H1 (cell line): ENCODE data around the gene SMARCA1. TPM values are rescaled to one million over a fixed set of nuclear protein-coding genes. Genes with fewer than 3 reads are reported as not detected.

ENCODE experiments used
- CTCF ChIA-PET: fragments of 300-600 bp; sonication (Branson Sonifier 250); formaldehyde crosslinking; loops from one replicate; lab custom pipeline; 2021; ENCODE audit not compliant: partially characterized antibody; lab: Charles Lee
- POLR2A ChIA-PET: fragments of 300-600 bp; sonication (Branson Sonifier 250); formaldehyde crosslinking; loops from one replicate; lab custom pipeline; 2021; ENCODE audit warnings: inconsistent platforms; ENCODE audit not compliant: partially characterized antibody; lab: Charles Lee
- DNase-seq, 2 experiments: peaks; one replicate each; pipeline versions ENCODE4 v3.0.0 to v3.0.0-alpha.2; 2010 to 2022; ENCODE audit warnings: low spot score in 2 of 2, low read depth in 1 of 2, mixed read lengths in 1 of 2
- FAIRE-seq: peaks from 2 replicates; lab custom pipeline; 2011; peaks lifted over from hg19 to GRCh38; lab: Jason Lieb, UNC
- H2AFZ ChIP-seq: 2 replicates; pipeline ENCODE4 v1.8.1; 2012; ENCODE audit warnings: low read length, inconsistent platforms
- H2AK5ac ChIP-seq: 2 replicates; pipeline ENCODE4 v1.6.1; 2013; ENCODE audit warnings: low read depth, low read length
- H2BK120ac ChIP-seq: replicated peaks from 2 replicates; pipeline ENCODE3; 2013; ENCODE audit warnings: low read depth, low read length, inconsistent platforms
- H2BK12ac ChIP-seq: 2 replicates; pipeline ENCODE4 v1.6.1; 2013; ENCODE audit warnings: low read depth, low read length
- H2BK15ac ChIP-seq: 2 replicates; pipeline ENCODE4 v1.6.1; 2013; ENCODE audit warnings: low read length
- H2BK20ac ChIP-seq: 2 replicates; pipeline ENCODE4 v1.6.1; 2013; ENCODE audit warnings: low read length
- H2BK5ac ChIP-seq: 2 replicates; pipeline ENCODE4 v1.6.1; 2013; ENCODE audit warnings: low read depth, low read length
- H3K14ac ChIP-seq: 2 replicates; pipeline ENCODE4 v1.6.1; 2013; ENCODE audit warnings: inconsistent platforms; ENCODE audit not compliant: insufficient read length
- H3K18ac ChIP-seq: 2 replicates; pipeline ENCODE4 v1.6.1; 2013; ENCODE audit warnings: low read length; ENCODE audit errors: extremely low read depth
- H3K23ac ChIP-seq: 2 replicates; pipeline ENCODE4 v1.6.1; 2013; ENCODE audit warnings: inconsistent platforms; ENCODE audit not compliant: insufficient read length
- H3K23me2 ChIP-seq: 2 replicates; pipeline ENCODE4 v1.6.1; 2013; ENCODE audit warnings: low read depth, low read length
- H3K27ac ChIP-seq: 2 replicates; pipeline ENCODE4 v1.6.1; 2011; ENCODE audit warnings: low read depth, low read length, inconsistent platforms
- H3K27me3 ChIP-seq, 4 experiments: replicated peaks in 1 of 4; 1 replicate in 1 of 4; 2 replicates in 3 of 4; pipeline versions ENCODE4 v1.6.1 to v1.8.1; 2011 to 2013; ENCODE audit warnings: low read length in 3 of 4, mild to moderate bottlenecking in 3 of 4, inconsistent platforms in 2 of 4, mixed read lengths in 2 of 4, moderate library complexity in 1 of 4; ENCODE audit not compliant: control insufficient read depth in 3 of 4, insufficient read depth in 3 of 4; ENCODE audit errors: extremely low read depth in 1 of 4
- H3K36me3 ChIP-seq, 4 experiments: 2 replicates each; pipeline versions ENCODE4 v1.6.1 to v1.8.1; 2011 to 2013; ENCODE audit warnings: mild to moderate bottlenecking in 4 of 4, low read length in 3 of 4, moderate library complexity in 2 of 4, control low read depth in 1 of 4, inconsistent platforms in 1 of 4; ENCODE audit not compliant: insufficient read depth in 4 of 4, control insufficient read depth in 2 of 4
- H3K4ac ChIP-seq: replicated peaks from 2 replicates; pipeline ENCODE3; 2013; ENCODE audit warnings: low read length, low read depth, mixed read lengths, inconsistent platforms; ENCODE audit not compliant: insufficient read length
- H3K4me1 ChIP-seq, 4 experiments: replicated peaks in 1 of 4; 1 replicate in 1 of 4; 2 replicates in 3 of 4; pipeline versions ENCODE4 v1.6.1 to v1.8.1; 2011 to 2013; ENCODE audit warnings: low read length in 3 of 4, inconsistent platforms in 2 of 4, mixed read lengths in 1 of 4; ENCODE audit not compliant: insufficient read depth in 4 of 4, control insufficient read depth in 3 of 4
- H3K4me2 ChIP-seq, 2 experiments: 2 replicates each; pipeline versions ENCODE4 v1.6.1 to v1.8.1; 2011 to 2013; ENCODE audit warnings: low read depth in 2 of 2, low read length in 2 of 2, control low read depth in 1 of 2, inconsistent platforms in 1 of 2, mild to moderate bottlenecking in 1 of 2; ENCODE audit not compliant: insufficient read depth in 1 of 2
- H3K4me3 ChIP-seq, 4 experiments: fragments of 200-600, 300-600 bp in 1 of 4; sonication (generic), shearing (Covaris generic), sonication (Bioruptor Twin) in 1 of 4; 2 replicates each; pipeline versions ENCODE4 v1.5.1 to v1.8.1; 2011 to 2016; ENCODE audit warnings: low read length in 4 of 4, low read depth in 3 of 4, control low read depth in 2 of 4, inconsistent platforms in 2 of 4, mild to moderate bottlenecking in 2 of 4, mixed read lengths in 1 of 4, moderate library complexity in 1 of 4; ENCODE audit not compliant: insufficient read depth in 2 of 4; ENCODE audit errors: extremely low read depth in 1 of 4
- H3K56ac ChIP-seq: replicated peaks from 2 replicates; pipeline ENCODE3; 2013; ENCODE audit warnings: low read depth, mild to moderate bottlenecking, mixed read lengths, low read length, inconsistent platforms; ENCODE audit not compliant: insufficient read length
- H3K79me1 ChIP-seq: 2 replicates; pipeline ENCODE4 v1.6.1; 2013; ENCODE audit warnings: low read depth, low read length, control low read depth
- H3K79me2 ChIP-seq, 2 experiments: 2 replicates each; pipeline versions ENCODE4 v1.6.1 to v1.8.1; 2012 to 2013; ENCODE audit warnings: low read length in 2 of 2, mild to moderate bottlenecking in 2 of 2, inconsistent platforms in 1 of 2; ENCODE audit not compliant: insufficient read depth in 2 of 2, control insufficient read depth in 1 of 2
- H3K9ac ChIP-seq, 4 experiments: replicated peaks in 1 of 4; 1 replicate in 1 of 4; 2 replicates in 3 of 4; pipeline versions ENCODE4 v1.6.1 to v1.8.1; 2011 to 2013; ENCODE audit warnings: low read depth in 3 of 4, low read length in 3 of 4, control low read depth in 2 of 4, mild to moderate bottlenecking in 2 of 4, moderate library complexity in 2 of 4, inconsistent platforms in 1 of 4; ENCODE audit errors: extremely low read depth in 1 of 4
- H3K9me3 ChIP-seq, 2 experiments: 2 replicates each; pipeline versions ENCODE4 v1.6.1 to v1.8.1; 2012 to 2013; ENCODE audit warnings: mild to moderate bottlenecking in 2 of 2, moderate library complexity in 2 of 2, control low read depth in 1 of 2, inconsistent platforms in 1 of 2, low read depth in 1 of 2, low read length in 1 of 2, mixed read lengths in 1 of 2; ENCODE audit not compliant: insufficient read depth in 2 of 2
- H4K20me1 ChIP-seq, 2 experiments: replicated peaks in 1 of 2; 2 replicates each; pipeline versions ENCODE3 to v1.8.1; 2011 to 2013; ENCODE audit warnings: inconsistent platforms in 2 of 2, low read length in 2 of 2, mild to moderate bottlenecking in 1 of 2; ENCODE audit not compliant: insufficient read depth in 2 of 2, control insufficient read depth in 1 of 2
- H4K5ac ChIP-seq: 2 replicates; pipeline ENCODE4 v1.6.1; 2013; ENCODE audit warnings: low read length, low read depth, mixed read lengths, inconsistent platforms; ENCODE audit not compliant: insufficient read length
- H4K8ac ChIP-seq: 2 replicates; pipeline ENCODE4 v1.8.0; 2013; ENCODE audit warnings: mild to moderate bottlenecking, moderate library complexity, low read length, inconsistent platforms; ENCODE audit not compliant: insufficient read depth; ENCODE audit errors: extremely low read depth
- H4K91ac ChIP-seq: replicated peaks from 2 replicates; pipeline ENCODE3; 2013; ENCODE audit warnings: low read length, mixed read lengths, inconsistent platforms; ENCODE audit not compliant: insufficient read length
- HDAC6 ChIP-seq: IDR thresholded peaks from one replicate; pipeline ENCODE4 v1.7.1; 2012; ENCODE audit warnings: low read depth, mild to moderate bottlenecking, inconsistent platforms, low read length, moderate library complexity
- WGBS, 2 experiments: shearing (Covaris generic) in 1 of 2; methylation state at CpG; one replicate each; pipeline versions ENCODE4 v1.1.6 to v1.1.7; 2013 to 2015; ENCODE audit warnings: low lambda C conversion rate in 2 of 2, mixed read lengths in 2 of 2, inconsistent platforms in 1 of 2, low coverage in 1 of 2, missing lambda C conversion rate in 1 of 2; ENCODE audit not compliant: insufficient replicate concordance in 2 of 2, insufficient coverage in 1 of 2, insufficient read length in 1 of 2; ENCODE audit errors: extremely low coverage in 1 of 2, missing lambda C conversion rate in 1 of 2; 5-methylcytosine and 5-hydroxymethylcytosine counted together
- polyA plus RNA-seq, 7 experiments: library from polyadenylated mRNA; depleted of rRNA in 3 of 7; stranded (reverse) in 5 of 7; unstranded in 2 of 7; fragments of >200 nt in 5 of 7; fragments of 200-250 nt in 2 of 7; gene quantifications; 1 replicate in 5 of 7; 2 replicates in 1 of 7; 4 replicates in 1 of 7; pipeline versions ENCODE4 v1.2.1 to v1.2.3, GENCODE V29; 2011 to 2013; ENCODE audit warnings: missing spikeins in 2 of 7, mixed read lengths in 2 of 7
- total RNA-seq: library from RNA; stranded (reverse); fragmentation: NEBNext Ultra II Directional; extraction: Animal tissue kit (Norgen Biotek cat#: 25700); gene quantifications from 2 replicates; pipeline ENCODE4 v1.2.1, GENCODE V29; 2021

SMARCA1 gene
- total and polyA plus RNA-seq, 2 of the 8 experiments (the other 6 are each of a cell fraction or from before 2014, with no cell fraction given), result 13.1 to 54.4 TPM

GRCh38 chrX:129534816-129535578, 11.7 kb upstream of the SMARCA1 start:
- Histone ChIP-seq H2BK12ac (no peak overlapping the region), H3K27ac (no peak overlapping the region), H3K27me3 (no peaks in the 10 kb centered on the region), H3K4me3 (no peak overlapping the region), H2BK5ac (no peak overlapping the region), H2BK15ac (no peak overlapping the region), H3K14ac (no peak overlapping the region), H3K56ac (no peak overlapping the region), H4K8ac (no peak overlapping the region), H3K23me2 (no peaks in the 10 kb centered on the region), H3K9me3 (no peaks in the 10 kb centered on the region), H3K4me1 (no peaks in the 10 kb centered on the region), H3K9ac (no peak overlapping the region), H4K20me1 (no peaks in the 10 kb centered on the region), H4K5ac (no peak overlapping the region), H3K4me2 (no peak overlapping the region), H2BK20ac (no peak overlapping the region), H2BK120ac (no peak overlapping the region), H2AK5ac (no peak overlapping the region), H3K23ac (no peak overlapping the region), H4K91ac (no peak overlapping the region), H3K79me2 (no peaks in the 10 kb centered on the region), H3K79me1 (no peaks in the 10 kb centered on the region), H3K4ac (no peak overlapping the region), H3K36me3 (no peaks in the 10 kb centered on the region), H2AFZ (no peak overlapping the region), H3K18ac (no peak overlapping the region)
- FAIRE-seq, result no peak
- no peak for DNase-seq
- 92% methylated on average over 4 of the region's 4 CpGs; no CpG with 5 or more reads in 1 of the 2 experiments for WGBS, 2 experiments
- ChIA-PET POLR2A (no interaction called here), CTCF (interaction anchor here (1.0 kb wide), 1 partner anchor 9 kb away, joined by 3 read pairs; no protein-coding TSS in a partner anchor)
- no peak for TF ChIP-seq HDAC6
